Left ventricle myocardium inferior (tissue), 1 donor: ENCODE results near the gene RPS10. TPM values are rescaled to one million over a fixed set of nuclear protein-coding genes. Genes with fewer than 3 reads are reported as not detected.

ENCODE experiments used
- DNase-seq: peaks from one replicate; pipeline ENCODE4 v3.0.0-alpha.2; 2020
- H3K27ac ChIP-seq: fragments of 200-600 bp; replicated peaks from 2 replicates; pipeline ENCODE4 v1.8.0; 2021
- H3K27me3 ChIP-seq: fragments of 200-600 bp; 2 replicates; pipeline ENCODE4 v1.8.0; 2021; ENCODE audit warnings: low read depth
- H3K36me3 ChIP-seq: fragments of 200-600 bp; 2 replicates; pipeline ENCODE4 v1.8.0; 2021
- H3K4me1 ChIP-seq: fragments of 200-600 bp; 2 replicates; pipeline ENCODE4 v1.8.0; 2021
- H3K4me3 ChIP-seq: fragments of 200-600 bp; 2 replicates; pipeline ENCODE4 v1.8.0; 2021; ENCODE audit warnings: mild to moderate bottlenecking, moderate library complexity
- H3K9me3 ChIP-seq: fragments of 200-600 bp; replicated peaks from 2 replicates; pipeline ENCODE4 v1.8.0; 2021
- CTCF ChIP-seq: fragments of 200-600 bp; IDR thresholded peaks from 2 replicates; pipeline ENCODE4 v1.8.0; 2021; ENCODE audit warnings: antibody characterized with exemption, mild to moderate bottlenecking, borderline replicate concordance
- intact Hi-C: fragments of 100-400 bp; cut with micrococcal nuclease; formaldehyde crosslinking; loops from one replicate; pipeline ENCODE4 v1.11.0; 2022
- total RNA-seq: library from RNA; stranded (reverse); fragmentation: NEBNext Ultra II Directional; extraction: Animal tissue kit (Norgen Biotek cat#: 25700); gene quantifications from one replicate; pipeline ENCODE4 v1.2.1, GENCODE V29; 2021
- donor health status: DM: no; HTN: yes; CAD: no; lungs with severe emphysema.

The RPS10 gene
- total RNA-seq, 1 donor from 2014 or later: 678 TPM

DNA sequence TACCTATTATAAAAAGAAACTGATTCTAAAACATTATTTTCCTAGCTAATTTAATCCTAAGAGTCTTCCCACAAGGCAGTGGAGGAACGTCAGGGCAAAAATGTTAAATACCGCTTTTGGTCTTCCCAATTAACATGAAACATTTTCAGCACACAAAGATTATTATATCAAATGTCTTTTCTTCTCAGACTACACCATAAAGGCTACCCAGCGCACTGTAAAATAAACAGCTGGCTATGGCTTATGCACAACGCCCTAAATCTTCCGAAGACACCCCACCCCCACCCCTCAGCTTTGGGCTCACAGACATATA lies 34.4 kb downstream of the RPS10 start:
- Histone ChIP-seq H3K9me3 (peaks cover 4% of the 10 kb centered on the region), H3K4me1 (peaks cover 71% of the 10 kb centered on the region), H3K27ac (peak overlapping the region; percentile 99), H3K4me3 (peak overlapping the region; percentile 97), H3K27me3 (no peaks in the 10 kb centered on the region), H3K36me3 (no peaks in the 10 kb centered on the region)
- no peak for TF ChIP-seq CTCF
- no peak for DNase-seq
- intact Hi-C loops: no loop called here

- Histone ChIP-seq H3K36me3 (no peaks in the 10 kb centered on the region), H3K27ac (peak overlapping the region; percentile 99), H3K27me3 (no peaks in the 10 kb centered on the region), H3K4me1 (peaks cover 77% of the 10 kb centered on the region), H3K4me3 (peak overlapping the region; percentile 97), H3K9me3 (no peaks in the 10 kb centered on the region)
- peak; percentile 27 for DNase-seq
- intact Hi-C loops: no loop called here
- no peak for TF ChIP-seq CTCF
These were observed 35.1 kb downstream of the RPS10 start for GRCh38 chr6:34390531-34391472.

- Histone ChIP-seq H3K27ac (peak overlapping the region; percentile 33), H3K36me3 (no peaks in the 10 kb centered on the region), H3K4me3 (no peak overlapping the region), H3K4me1 (peaks cover 94% of the 10 kb centered on the region), H3K27me3 (no peaks in the 10 kb centered on the region), H3K9me3 (no peaks in the 10 kb centered on the region)
- intact Hi-C loops: no loop called here
- DNase-seq: no peak
- TF ChIP-seq CTCF: no peak
These were observed 36.8 kb downstream of the RPS10 start for GRCh38 chr6:34389034-34389433.

GRCh38 chr6:34388421-34388820 lies 37.4 kb downstream of the RPS10 start:
- Histone ChIP-seq H3K27ac (peak overlapping the region; percentile 33), H3K4me1 (peaks cover 94% of the 10 kb centered on the region)
- intact Hi-C loops: no loop called here

More at GRCh38 chr6:34388421-34388820, 37.4 kb downstream of the RPS10 start:
- Histone ChIP-seq H3K9me3 (no peaks in the 10 kb centered on the region), H3K27me3 (no peaks in the 10 kb centered on the region), H3K4me3 (no peak overlapping the region), H3K36me3 (no peaks in the 10 kb centered on the region)
- no peak for TF ChIP-seq CTCF
- DNase-seq: no peak
